ENCODE data around the gene NBAS. TPM values are rescaled to one million over a fixed set of nuclear protein-coding genes. Genes with fewer than 3 reads are reported as not detected.
A peak's percentile ranks its signal among the peaks of the same experiment; 100 is the strongest.

NBAS gene
- total and polyA plus RNA-seq, 2 of the 4 experiments (the other 2 are of a cell fraction), result 22.3 to 105 TPM

DNA sequence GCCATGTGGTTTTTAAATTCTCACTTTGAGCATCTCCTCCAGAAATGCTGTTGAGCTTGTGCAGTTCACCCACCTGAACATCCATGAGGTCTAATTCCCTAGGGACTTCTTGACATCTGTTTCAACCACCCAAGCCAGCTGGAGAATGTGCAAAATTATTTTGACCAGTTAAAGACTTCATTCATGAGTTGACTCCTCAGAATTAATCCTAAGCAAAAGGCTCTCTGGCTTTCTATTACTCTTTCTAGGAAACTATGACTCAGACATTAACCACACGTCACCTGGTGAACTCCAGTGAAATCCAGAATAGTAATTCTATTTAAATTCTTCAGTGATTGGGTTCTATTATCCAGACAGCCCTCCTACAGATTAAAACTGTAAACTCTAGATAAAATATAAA lies 247.5 kb downstream of the NBAS start:
- TF ChIP-seq MAZ (IDR thresholded peaks at IDR 0.05; ENCODE audit: borderline replicate concordance, low read depth, low read length), result no peak
- no peak for TF ChIP-seq RCOR1 (IDR thresholded peaks at IDR 0.05; ENCODE audit: insufficient replicate concordance, low read length)
- no peak for TF ChIP-seq RAD21 (IDR thresholded peaks at IDR 0.05; ENCODE audit: low read length)
- no peaks in the 10 kb centered on the region for H3K36me3 ChIP-seq (ENCODE audit: control insufficient read depth, insufficient read depth, low read length)
- H2BK120ac ChIP-seq (ENCODE audit: low read depth, low read length), result no peak overlapping the region
- no peaks in the 10 kb centered on the region; the same call in 1 of the 2 replicates for H3K4me1 ChIP-seq (ENCODE audit: control insufficient read depth, insufficient read depth, low read length)
- no peak overlapping the region for H2AK9ac ChIP-seq (replicated peaks; ENCODE audit: low read depth, low read length, poor library complexity)
- ATAC-seq (ENCODE audit: low read depth) (no peak; the same call in 1 of the 2 replicates), DNase-seq (peak; percentile 71)
- no peak overlapping the region for H3K4me2 ChIP-seq (ENCODE audit: low read depth, low read length)
- H3K18ac ChIP-seq (ENCODE audit: low read depth, low read length), result no peak overlapping the region
- no peak overlapping the region for H3K9ac ChIP-seq (ENCODE audit: low read depth, low read length)
- no peak overlapping the region for H4K8ac ChIP-seq (ENCODE audit: low read depth in 2 of 2, low read length in 2 of 2)
- no peaks in the 10 kb centered on the region; the same call in 1 of the 2 replicates for H4K20me1 ChIP-seq (ENCODE audit: insufficient read depth, low read length)
- H2BK15ac ChIP-seq (ENCODE audit: low read depth, low read length), result no peak overlapping the region
- no TSS peak for BruUV-seq (replicated peaks)
- H4K91ac ChIP-seq (ENCODE audit: insufficient read depth, low read depth, low read length), result no peak overlapping the region
- H3K79me1 ChIP-seq (ENCODE audit: low read depth in 1 of 2, low read length in 2 of 2), result peaks cover 3 to 6% of the 10 kb centered on the region in 2 experiments; a peak in 2 of 4 replicates
- intact Hi-C loops (cut with micrococcal nuclease) (no loop called here), dilution Hi-C loops (cut with HindIII; ENCODE audit: low sequenced_read_pairs, unreplicated experiment) (no loop called here), in situ Hi-C loops (cut with MboI; ENCODE audit: low sequenced_read_pairs) (no loop called here)
- CTCF ChIA-PET, result interaction anchor here (1.2 kb wide), 1 partner anchor 15 kb away, joined by 4 read pairs; no protein-coding TSS in a partner anchor
- no CpG with 5 or more reads among the region's 1 CpG for WGBS, 2 experiments (ENCODE audit: extremely low coverage in 2 of 2, insufficient read length in 1 of 2)
- H3K9me1 ChIP-seq (ENCODE audit: insufficient read depth, low read length), result no peaks in the 10 kb centered on the region
- no peak overlapping the region for H3K4ac ChIP-seq (ENCODE audit: low read depth, low read length)
- H3K56ac ChIP-seq (ENCODE audit: extremely low read depth, insufficient read depth, low read length), result no peak overlapping the region
- no peak overlapping the region for H3K27ac ChIP-seq (ENCODE audit: insufficient read depth, low read length)
- H3K27me3 ChIP-seq (ENCODE audit: control insufficient read depth, insufficient read depth, low read length), result no peaks in the 10 kb centered on the region
- H3K14ac ChIP-seq (replicated peaks; ENCODE audit: low read depth, low read length), result no peak overlapping the region
- H2BK5ac ChIP-seq (ENCODE audit: low read depth, low read length, poor library complexity, severe bottlenecking), result no peak overlapping the region
- no peak overlapping the region for H2AFZ ChIP-seq (replicated peaks; ENCODE audit: low read length, poor library complexity)
- POLR2A ChIA-PET (ENCODE audit: unreplicated experiment), result no interaction called here
- H2BK20ac ChIP-seq (ENCODE audit: low read depth, low read length), result no peak overlapping the region
- no peak overlapping the region for H2AK5ac ChIP-seq (ENCODE audit: low read depth, low read length)
- no peak overlapping the region for H4K5ac ChIP-seq (ENCODE audit: low read depth, low read length)
- no peaks in the 10 kb centered on the region for H3K9me3 ChIP-seq (ENCODE audit: control insufficient read depth, insufficient read depth, low read length)
- H3K23ac ChIP-seq (ENCODE audit: low read depth, low read length), result no peak overlapping the region
- H3K4me3 ChIP-seq (ENCODE audit: insufficient read depth, low read depth, low read length), result no peak overlapping the region

Measured in IMR-90 (cell line).